NCI-H146 treated with DMSO at 0.1 percent for 48 hours (cell line): ENCODE results near the gene EFNA5.

ENCODE experiments used
- DNase-seq: peaks from one replicate; lab custom pipeline; 2025; ENCODE audit not compliant: unreplicated experiment; lab: John Stamatoyannopoulos, UW

The EFNA5 gene

DNA sequence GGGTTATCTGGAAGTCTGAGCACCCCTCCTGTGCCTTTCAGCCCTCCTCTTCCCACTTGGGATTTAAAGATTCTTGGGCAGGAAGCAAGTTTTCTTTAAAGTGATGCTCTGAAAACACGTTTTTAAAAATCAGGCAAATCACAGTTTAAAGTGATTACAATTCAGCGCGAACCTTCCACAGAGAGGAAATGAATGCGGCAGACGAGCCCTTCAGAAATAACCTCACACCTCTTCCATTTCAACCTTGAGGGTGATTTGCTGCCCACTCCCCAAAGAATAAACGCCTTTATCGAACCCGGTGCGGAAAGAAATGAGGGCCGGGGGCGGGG lies 2.3 kb upstream of the EFNA5 start:
- DNase-seq = no peak

DNA sequence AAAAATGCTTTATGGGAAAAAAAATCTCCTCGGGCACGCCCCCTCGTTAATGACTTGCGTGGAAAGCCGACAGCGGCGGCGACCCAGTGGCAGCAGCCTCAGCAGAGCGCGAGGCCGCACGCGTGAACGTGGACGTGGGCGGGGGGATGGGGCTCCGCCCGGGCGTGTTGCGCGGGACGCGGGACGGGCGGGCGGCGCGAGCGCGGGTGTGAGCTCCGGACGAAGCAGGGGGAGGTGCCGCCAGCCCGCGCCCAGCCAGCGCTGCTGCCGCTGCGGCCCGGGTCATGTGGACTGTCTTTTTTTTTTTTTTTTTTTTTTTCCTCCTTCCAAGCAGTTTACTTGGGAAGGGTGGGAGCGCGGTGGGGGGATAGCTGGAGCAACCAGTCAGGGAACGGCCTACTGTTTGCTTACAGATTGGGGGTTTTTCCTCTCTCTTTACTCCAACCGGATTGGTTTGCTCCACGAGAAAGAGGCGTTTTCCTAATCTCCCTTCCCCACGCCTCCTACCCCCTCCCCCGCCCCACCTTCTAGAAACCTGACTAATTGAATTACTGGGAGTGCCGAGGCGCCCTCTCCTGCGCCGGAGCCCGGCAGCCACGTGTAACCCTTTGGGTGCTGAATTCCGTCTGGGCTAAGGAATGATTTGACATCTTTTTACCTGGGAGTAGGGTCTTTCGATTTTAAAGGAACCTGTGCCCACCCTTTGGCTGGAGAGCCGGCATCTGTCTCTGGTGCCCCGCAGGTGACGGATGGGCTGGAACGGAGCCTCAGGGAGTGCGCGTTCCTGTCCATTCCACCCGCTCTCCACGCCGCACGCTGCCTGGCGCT lies 1.7 kb upstream of the EFNA5 start:
- DNase-seq = peak; percentile 96

DNA sequence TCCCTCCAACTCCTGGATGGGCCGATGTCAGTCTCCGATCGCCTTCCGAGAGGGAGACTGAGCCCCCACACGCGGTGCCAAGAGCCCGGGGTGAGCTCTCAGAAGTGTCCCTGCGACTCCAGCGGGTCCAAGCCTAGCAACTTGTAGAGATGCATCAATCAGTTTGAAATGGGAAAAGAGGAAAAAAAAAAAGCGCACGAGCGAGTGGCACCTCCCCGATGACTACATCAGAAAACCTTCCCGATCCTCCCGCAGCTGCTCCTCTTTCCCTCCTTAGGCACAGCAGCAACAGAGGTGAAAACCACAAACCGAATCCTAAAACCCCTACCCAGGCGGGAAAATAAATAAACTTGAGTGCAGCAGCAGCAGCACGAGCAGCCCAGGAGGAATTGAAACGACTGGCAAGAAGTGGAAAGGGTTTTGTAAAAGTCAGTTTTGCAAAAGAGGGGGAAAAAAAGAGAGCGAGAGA lies 1.0 kb upstream of the EFNA5 start:
- DNase-seq = peak; percentile 60

DNA sequence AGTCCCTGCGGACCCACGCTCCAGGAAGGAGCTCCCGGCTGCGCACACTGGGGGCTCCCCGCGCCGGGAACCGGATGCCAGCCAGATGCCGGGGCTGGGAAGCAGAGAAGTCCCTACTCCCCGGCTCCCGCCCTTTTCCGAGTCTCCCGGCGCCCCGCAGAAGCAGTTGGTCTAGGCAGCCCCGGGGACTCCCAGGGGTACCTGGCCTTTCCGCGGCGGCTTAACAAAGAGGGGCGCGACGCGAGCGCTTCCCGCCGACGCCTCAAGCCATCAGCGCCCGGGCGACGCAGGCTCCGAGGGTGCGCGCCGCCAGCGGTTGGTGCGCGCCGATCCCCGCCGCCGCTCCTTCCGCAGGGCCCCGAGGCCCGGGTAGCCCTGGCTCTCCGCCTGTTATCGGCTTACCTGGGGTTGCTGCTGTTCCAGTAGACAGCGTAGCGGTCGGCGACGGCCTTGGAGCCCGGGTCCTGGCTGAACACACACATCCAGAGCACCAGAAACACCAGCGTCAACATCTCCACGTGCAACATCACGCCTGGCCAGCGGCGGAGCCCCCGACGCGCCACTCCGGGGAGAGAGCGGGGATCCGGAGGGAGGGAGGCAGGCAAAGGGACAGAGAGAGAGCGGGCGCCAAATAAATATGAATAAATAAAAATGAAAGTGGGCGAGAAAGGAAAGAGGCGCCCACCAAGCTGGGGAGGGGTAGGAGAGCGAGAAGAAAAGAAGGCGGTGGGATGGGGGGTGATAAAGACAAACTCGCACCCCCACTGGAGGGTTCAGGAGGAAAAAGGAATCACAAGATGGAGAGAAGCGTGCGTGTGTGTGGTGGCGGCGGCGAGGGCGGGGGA lies 428 bp downstream of the EFNA5 start:
- peak; percentile 33 for DNase-seq

DNA sequence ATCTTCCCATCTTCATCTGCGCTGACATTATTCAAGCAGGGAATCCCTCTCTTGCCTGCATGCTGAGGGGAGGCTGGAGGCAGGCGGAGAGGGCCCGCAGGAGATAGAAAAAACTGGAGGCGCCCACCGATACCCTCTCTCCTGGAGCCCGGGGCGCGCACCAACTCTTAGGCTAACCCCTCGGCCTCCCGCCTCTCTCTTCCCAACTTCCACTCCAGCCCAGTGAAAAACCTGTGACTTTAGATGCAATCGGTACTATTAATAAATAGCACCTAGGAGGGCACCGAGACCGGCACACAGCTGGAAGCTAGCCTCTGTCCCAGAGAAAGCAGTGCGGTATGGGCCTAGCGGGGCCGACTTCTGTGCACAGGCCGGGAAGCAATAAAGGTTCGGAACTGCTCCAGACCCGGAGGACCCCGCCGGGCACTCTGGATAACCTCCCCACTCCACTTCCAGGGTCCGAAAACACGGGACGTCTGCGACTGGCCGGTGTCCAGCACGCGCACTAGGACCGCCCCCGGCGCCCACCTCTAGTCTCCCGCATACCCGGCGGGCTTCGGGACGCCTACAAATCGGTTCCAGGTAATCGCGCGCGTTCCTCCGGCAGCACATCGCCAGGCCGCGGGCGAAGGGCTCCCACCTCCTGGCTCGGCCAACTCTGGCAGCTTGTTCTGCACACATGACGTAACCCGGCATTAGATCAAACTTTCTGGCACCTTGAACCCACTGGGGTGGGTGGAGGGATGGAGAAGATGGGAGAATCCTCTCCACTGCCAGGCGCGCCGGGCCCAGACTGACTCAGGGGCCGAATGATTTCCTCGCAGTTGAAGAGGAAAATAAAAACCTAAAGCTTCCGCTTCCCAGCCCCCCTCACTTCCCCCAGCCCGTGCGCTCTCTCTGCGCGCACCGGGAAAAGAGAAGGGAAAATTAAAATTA lies 1.4 kb downstream of the EFNA5 start:
- DNase-seq = no peak

DNA sequence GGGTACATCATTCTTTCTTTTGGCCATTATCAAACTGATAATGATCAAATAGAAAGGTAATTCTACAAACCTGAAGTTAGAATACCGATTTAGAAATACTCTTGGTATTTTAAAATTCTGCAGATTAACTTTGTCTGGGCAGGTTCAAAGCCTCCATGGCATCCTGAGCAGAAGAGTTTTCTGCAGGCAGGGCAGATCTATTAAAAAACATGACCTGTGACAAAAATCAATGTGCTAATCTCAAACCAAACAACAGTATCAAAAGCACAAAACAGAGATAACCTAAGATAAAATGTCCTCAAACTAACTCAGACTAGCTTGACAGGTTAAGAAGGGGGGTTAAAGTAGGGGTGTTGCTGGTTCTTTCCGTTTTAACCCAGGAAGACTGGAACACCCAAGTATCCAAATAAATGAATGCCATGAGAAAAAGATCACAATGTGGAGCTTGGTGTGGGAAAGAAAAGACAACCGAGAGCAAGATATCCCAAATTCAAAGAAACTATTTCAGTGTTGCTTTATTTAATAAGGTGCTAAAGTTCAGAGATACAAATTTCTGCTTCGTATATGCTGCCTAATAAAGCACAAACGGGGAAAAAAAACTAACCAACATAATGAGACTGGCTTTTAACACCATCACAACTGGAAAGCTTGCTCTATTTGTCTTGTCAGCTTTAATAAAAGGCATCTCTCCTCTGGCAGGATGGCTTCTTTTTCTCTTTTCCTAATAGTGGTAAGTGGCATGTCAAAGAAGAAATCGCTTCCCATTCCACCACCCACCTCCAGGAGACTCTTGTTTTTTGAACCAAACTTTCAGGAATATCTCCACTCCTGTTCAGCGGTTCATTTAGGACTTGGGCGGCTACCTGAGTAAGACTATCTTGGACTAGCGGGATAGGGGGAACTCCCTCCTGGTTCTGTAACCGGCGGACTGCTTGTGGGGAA lies 2.3 kb downstream of the EFNA5 start:
- DNase-seq = peak; percentile 35

DNA sequence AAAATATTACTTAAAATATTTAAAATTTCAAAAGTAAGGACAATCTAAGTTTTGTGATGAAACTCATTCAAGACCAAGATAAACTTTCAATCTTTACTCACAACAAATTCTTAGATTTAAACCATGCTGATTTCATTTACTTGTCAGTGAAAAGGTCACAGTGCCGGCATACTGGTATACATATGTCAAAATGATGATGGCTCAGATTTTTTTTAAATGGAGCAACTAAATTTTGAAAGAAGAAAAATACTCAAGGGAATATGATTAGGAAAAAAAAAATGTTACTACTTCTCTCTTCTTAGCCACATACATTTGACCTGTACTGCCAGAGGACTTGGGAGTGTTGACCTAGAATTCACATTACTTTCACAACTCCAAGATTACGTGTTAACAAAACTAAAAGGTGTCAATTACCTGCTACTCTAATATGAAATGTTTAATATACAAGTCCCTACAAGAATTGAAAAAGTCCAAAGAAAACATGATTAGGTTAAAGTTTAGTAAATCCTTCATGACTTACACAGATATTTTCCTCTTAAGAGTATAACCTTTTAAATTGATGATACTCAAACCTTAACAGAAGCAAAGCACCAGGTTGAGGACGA lies 4.6 kb downstream of the EFNA5 start:
- DNase-seq = no peak

DNA sequence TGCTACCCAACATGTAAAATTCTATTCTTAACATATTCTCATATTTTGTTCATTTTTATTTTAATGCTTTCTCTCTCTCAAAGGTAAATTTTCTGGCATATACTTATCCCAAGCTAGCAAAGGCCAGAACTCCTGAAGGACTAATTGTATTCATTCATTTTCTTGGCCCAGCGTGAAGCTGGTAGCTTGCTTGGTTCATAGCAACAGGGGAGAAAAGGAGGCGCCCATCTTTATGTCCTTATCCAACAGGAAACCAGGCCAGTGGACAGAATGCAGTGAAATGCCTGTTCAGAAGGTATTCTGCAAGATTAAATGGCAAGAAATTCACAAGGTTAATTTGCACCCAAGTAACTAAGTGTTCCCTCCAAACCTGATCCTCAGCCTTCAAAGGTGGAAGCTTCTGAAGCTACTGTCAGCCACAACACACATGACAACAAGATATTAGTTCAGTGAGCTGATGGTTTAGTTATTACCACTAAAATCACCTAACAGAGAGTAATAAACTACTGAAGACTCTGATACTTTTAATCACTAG lies 5.6 kb downstream of the EFNA5 start:
- DNase-seq = no peak

DNA sequence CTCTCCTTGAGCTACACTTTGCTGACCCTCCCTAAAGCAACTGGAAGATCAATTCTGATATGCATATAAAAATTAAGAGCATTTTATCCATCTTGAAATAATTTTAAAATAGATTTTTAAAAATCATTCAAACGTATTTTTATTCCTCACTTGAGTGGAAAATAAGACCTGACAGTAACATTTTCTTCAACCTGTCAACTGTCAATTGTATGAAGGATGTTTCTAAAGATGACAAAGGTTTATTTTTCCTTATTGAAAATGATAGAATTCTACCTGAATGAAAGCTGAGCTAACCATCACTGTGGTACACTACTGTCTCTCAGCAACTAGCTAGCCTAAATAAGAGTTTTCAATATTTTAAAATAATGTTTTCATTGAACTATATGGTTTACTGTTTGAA lies 7.0 kb downstream of the EFNA5 start:
- no peak for DNase-seq

DNA sequence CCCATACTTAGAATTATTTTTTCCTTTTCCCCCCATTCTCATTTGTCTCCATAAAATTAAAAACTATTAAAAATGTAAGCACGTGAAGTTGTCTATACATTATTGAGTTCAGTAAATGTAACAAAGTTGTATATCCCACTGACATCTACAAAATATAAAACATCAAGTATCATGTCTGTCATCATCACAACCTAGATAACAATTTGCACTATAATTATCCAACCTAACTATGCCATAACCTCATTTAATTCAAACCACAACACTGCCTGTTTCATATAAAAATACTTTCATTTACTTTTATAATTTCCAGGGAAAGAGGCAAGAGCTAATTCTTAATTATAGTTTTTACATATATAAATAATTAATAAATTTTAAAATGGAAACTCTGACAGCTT lies 9.1 kb downstream of the EFNA5 start:
- DNase-seq = no peak

DNA sequence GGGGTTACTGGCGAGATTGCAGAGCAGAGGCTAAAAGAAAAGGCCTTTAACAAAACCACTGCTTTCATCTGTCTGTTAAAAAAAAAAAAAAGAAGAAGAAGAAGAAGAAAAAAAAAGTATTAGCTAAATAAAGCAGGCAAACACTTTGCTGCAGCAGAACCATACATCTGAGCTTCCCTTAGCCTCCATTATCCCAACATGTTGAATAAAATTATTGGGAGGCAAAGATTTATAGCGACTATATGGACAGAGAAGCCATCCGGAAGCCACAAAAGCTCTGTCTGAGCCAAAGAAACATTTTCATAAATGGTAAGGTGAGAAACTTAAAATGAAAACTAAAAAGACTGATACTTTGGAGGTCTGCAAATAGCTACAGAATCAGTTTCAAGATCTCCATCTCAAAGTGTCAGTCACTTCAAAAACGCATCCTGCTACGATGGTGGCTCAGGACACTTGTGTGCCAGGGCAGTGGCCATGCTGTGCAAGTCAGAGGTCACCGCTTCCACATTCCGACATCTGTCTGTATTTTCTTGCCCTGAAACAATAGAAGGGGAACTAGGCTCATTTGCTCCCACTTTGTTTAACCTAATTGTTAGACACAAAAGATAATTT lies 9.6 kb downstream of the EFNA5 start:
- no peak for DNase-seq

DNA sequence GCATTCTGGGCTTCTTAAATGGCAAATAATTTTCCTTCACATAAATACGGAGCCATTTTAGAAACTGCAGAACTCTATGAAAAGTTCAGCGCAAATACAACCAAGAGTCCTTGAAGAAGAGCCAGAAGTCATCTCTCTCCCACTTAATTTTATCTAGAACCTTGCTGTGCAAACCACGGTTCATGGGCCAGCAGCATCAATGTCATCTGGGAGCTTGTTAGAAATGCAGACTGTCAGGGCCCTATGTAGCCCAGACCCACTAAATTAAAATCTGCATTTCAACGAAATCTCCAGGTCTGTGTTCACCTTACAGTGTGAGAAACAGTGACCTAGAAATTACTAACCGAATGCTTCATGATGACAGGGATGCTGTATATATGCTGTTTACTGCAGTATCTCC lies 12.2 kb downstream of the EFNA5 start:
- DNase-seq = no peak

DNA sequence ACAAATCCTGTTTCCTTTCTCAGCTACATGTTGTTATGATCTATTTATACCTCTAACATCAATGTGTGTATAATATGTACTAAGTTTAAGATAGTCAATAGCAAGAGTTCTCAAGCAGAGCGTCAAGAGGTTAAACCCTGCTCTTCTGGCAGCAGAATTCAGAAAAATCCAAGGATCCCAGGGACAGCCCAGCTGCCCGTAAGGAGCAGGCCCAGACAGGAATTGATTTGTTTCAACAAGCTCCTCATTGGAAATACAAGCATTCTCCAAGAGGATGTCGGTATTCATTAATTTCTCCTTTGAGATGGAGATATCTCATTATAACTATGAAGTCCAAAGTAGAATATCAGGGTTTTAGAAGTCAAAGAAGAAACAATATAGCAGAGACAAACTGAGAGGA lies 14.9 kb downstream of the EFNA5 start:
- DNase-seq = no peak

DNA sequence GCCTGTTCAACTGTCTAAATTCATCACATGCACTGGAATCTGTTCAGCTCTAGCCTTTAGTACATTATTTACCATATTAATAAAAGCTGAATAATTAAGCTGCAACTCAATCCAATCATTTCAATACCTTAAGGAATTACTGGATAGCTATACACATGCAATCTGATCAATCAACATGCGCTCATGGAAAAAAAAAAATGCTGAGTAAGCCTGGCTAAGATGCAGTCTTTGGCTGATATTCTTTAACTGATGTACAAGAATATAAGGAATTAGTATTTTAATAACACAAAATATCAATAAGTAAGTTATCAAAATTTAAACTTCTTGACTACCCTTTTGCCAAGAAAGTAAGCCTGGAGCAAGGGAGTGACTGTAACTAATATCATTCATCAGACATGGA lies 15.9 kb downstream of the EFNA5 start:
- no peak for DNase-seq

DNA sequence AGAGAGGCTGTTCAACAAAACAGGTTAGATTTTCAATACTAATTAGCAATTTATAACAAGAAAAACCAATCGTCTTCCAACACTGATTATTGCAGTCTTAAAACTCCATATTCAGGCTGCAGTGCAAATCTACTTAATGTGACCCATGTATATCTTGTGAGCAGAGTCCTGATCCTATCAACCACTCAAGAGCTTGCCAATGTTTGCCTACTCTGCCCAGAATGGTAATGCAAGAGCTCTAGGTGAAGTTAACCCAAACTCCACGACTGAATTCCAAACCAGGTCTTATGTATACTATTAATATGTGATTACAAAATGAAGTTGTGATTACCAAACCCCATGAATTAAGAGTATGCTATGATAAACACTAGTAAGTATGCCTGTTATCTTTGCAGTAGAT lies 17.1 kb downstream of the EFNA5 start:
- no peak for DNase-seq

DNA sequence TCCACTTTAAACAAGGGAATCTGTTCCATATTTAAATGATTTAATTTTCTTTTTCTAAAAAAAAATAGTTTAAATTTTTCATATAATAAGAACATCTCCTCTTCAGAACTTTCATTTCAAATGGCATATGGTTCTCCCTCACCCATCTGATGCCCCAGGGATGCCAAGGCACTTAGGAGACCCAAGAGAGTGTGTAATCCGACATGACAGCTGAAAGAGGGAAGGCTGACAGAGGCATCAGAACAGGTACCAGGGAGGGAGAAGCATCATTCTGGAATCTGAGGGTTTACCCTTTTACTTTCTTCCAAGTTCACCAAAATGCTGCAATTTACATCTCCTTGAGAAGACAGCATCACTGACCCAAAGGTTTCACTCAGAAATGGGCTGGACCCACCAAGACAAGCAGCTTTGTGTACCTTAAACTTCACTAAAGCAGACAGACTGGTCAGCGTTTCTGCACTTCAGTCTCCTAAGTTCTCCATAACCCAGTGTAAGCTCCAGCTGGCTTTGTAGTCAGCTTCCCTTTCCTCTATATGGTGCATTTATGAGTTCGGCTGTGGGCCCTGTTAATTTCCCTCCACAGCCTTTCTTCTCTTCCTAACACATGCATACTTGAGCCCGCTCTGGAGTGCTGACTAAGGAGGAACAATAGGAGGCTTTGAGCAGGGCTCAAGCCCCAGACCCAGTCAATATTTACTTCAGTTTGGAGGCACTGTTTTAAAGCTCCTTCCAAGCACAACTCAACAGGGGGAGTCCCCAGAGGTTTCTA lies 17.7 kb downstream of the EFNA5 start:
- DNase-seq = no peak

DNA sequence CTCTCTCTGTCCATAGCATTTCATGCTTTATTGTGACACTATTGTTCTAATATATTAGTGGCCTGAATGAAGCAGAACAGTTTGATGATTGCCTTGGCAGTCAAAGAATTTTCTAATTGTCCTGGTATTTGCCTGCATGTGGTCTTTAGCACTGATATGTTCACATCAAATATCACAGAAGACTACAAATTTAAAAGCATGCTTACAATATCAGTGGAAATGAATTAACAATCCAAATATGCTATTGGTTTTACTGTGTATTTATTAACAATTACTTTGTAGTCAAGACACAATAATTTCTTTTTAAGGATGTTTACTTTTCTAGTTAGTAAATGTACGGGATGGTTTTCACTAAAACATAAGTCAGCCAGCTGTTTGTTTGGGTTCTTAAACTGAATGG lies 18.3 kb downstream of the EFNA5 start:
- no peak for DNase-seq

DNA sequence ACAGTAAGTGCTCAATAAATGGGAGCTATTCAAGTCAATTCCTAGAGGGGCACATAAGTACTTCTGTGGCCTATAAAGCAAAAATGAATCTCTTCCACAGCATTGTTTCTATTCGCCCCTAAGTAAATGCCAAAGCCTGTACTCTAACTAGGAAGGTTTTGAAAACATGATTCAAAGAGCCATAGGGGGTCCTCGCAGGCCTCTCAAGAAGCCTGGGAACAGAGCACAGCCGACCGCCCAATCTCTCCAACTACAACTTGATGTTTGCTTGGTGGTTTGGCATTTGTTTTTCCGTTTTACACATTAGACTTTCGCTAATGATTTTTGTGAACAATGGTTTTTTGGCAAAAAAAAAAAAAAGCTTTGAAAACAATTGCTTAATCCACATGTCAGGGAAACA lies 19.4 kb downstream of the EFNA5 start:
- no peak for DNase-seq
